DOHH2 (cell line): ENCODE results near the gene FAM180A.

ENCODE experiments used
- H3F3A ChIP-seq: fragments of 200-600 bp; sonication (generic), shearing (Covaris generic); 2 replicates; pipeline ENCODE4 v1.6.0; 2016; ENCODE audit warnings: antibody characterized with exemption, mild to moderate bottlenecking; ENCODE audit not compliant: control insufficient read depth, insufficient read depth
- H3K27ac ChIP-seq: fragments of 200-600 bp; sonication (generic); 2 replicates; pipeline ENCODE4 v1.5.1; 2014; ENCODE audit warnings: low read depth, mild to moderate bottlenecking, low read length, moderate library complexity
- H3K27me3 ChIP-seq: fragments of 200-600 bp; sonication (generic); 2 replicates; pipeline ENCODE4 v1.6.1; 2014; ENCODE audit warnings: mild to moderate bottlenecking, low read length, mixed read lengths; ENCODE audit not compliant: control insufficient read depth
- H3K36me3 ChIP-seq: fragments of 200-600 bp; sonication (generic); 2 replicates; pipeline ENCODE4 v1.6.1; 2014; ENCODE audit warnings: mild to moderate bottlenecking, low read length, moderate library complexity, mixed read lengths; ENCODE audit not compliant: control insufficient read depth
- H3K4me1 ChIP-seq: fragments of 200-600 bp; sonication (generic); 2 replicates; pipeline ENCODE4 v1.6.1; 2014; ENCODE audit warnings: mild to moderate bottlenecking, low read length, mixed read lengths; ENCODE audit not compliant: control insufficient read depth
- H3K4me2 ChIP-seq: fragments of 200-600 bp; sonication (generic); 2 replicates; pipeline ENCODE4 v1.6.0; 2014; ENCODE audit warnings: mild to moderate bottlenecking, low read length, moderate library complexity
- H3K4me3 ChIP-seq: fragments of 200-600 bp; sonication (generic); 2 replicates; pipeline ENCODE4 v1.5.1; 2014; ENCODE audit warnings: mild to moderate bottlenecking, low read length, mixed read lengths
- H3K79me2 ChIP-seq: fragments of 200-600 bp; sonication (generic); 2 replicates; pipeline ENCODE4 v1.6.1; 2014; ENCODE audit warnings: mild to moderate bottlenecking, low read length, mixed read lengths; ENCODE audit not compliant: control insufficient read depth
- H3K9me2 ChIP-seq: fragments of 200-600 bp; sonication (generic); replicated peaks from 2 replicates; pipeline ENCODE4 v1.6.1; 2014; ENCODE audit warnings: mild to moderate bottlenecking, low read length, mixed read lengths; ENCODE audit not compliant: control insufficient read depth
- H3K9me3 ChIP-seq: fragments of 200-600 bp; sonication (generic); 2 replicates; pipeline ENCODE4 v1.6.1; 2014; ENCODE audit warnings: antibody characterized with exemption, low read length, mixed read lengths; ENCODE audit not compliant: control insufficient read depth, insufficient read depth
- H4K20me1 ChIP-seq: fragments of 200-600 bp; sonication (generic); 2 replicates; pipeline ENCODE4 v1.6.0; 2014; ENCODE audit warnings: low read depth, mild to moderate bottlenecking, antibody characterized with exemption, low read length, moderate library complexity; ENCODE audit not compliant: control insufficient read depth, insufficient read depth
- CTCF ChIP-seq: fragments of 200-600 bp; sonication (generic); IDR thresholded peaks from one replicate; pipeline ENCODE4 v1.5.1; 2014; ENCODE audit warnings: antibody characterized with exemption, mild to moderate bottlenecking, low read depth, low read length; ENCODE audit not compliant: poor library complexity, severe bottlenecking
- EZH2phosphoT487 ChIP-seq: fragments of 200-600 bp; sonication (generic); IDR thresholded peaks from 2 replicates; pipeline ENCODE4 v1.6.1; 2017; ENCODE audit warnings: borderline replicate concordance, mild to moderate bottlenecking, antibody characterized with exemption, low read length, moderate library complexity, mixed read lengths

FAM180A gene

GRCh38 chr7:135774284-135774683 is 25.7 kb upstream of the FAM180A start:
- Histone ChIP-seq H3K79me2 (no peaks in the 10 kb centered on the region), H3K27ac (no peak overlapping the region), H3K27me3 (no peaks in the 10 kb centered on the region; the same call in 1 of the 2 replicates), H3K36me3 (no peaks in the 10 kb centered on the region), H4K20me1 (no peaks in the 10 kb centered on the region), H3K4me3 (no peak overlapping the region), H3F3A (no peaks in the 10 kb centered on the region), H3K4me1 (no peaks in the 10 kb centered on the region), H3K9me3 (peaks cover 7% of the 10 kb centered on the region; the same call in 1 of the 2 replicates), H3K9me2 (no peaks in the 10 kb centered on the region), H3K4me2 (no peak overlapping the region)
- TF ChIP-seq CTCF = no peak
- no peak for TF ChIP-seq EZH2phosphoT487

- Histone ChIP-seq H3F3A (no peaks in the 10 kb centered on the region), H4K20me1 (no peaks in the 10 kb centered on the region), H3K4me2 (no peak overlapping the region), H3K4me1 (no peaks in the 10 kb centered on the region), H3K9me3 (peaks cover 7% of the 10 kb centered on the region; the same call in 1 of the 2 replicates), H3K4me3 (no peak overlapping the region), H3K27me3 (no peaks in the 10 kb centered on the region; the same call in 1 of the 2 replicates), H3K27ac (no peak overlapping the region), H3K79me2 (no peaks in the 10 kb centered on the region), H3K9me2 (no peaks in the 10 kb centered on the region), H3K36me3 (no peaks in the 10 kb centered on the region)
- TF ChIP-seq EZH2phosphoT487 (no peak), CTCF (no peak)
Measured at GRCh38 chr7:135773464-135773863, 24.9 kb upstream of the FAM180A start.

- Histone ChIP-seq H3K79me2 (no peaks in the 10 kb centered on the region), H3K36me3 (no peaks in the 10 kb centered on the region), H3K9me3 (0 out of 2 replicates have a peak, but pooled peaks cover 2% of the 10 kb centered on the region), H3K4me2 (no peak overlapping the region), H3K4me1 (no peaks in the 10 kb centered on the region), H3K9me2 (no peaks in the 10 kb centered on the region), H3K27ac (no peak overlapping the region), H3F3A (no peaks in the 10 kb centered on the region), H3K4me3 (no peak overlapping the region), H4K20me1 (no peaks in the 10 kb centered on the region), H3K27me3 (no peaks in the 10 kb centered on the region; the same call in 1 of the 2 replicates)
- no peak for TF ChIP-seq CTCF
- no peak for TF ChIP-seq EZH2phosphoT487
Measured at GRCh38 chr7:135772639-135773222, 24.1 kb upstream of the FAM180A start.
